ENCODE measurements around the gene FOXB1. TPM values are rescaled to one million over a fixed set of nuclear protein-coding genes. Genes with fewer than 3 reads are reported as not detected.

The FOXB1 gene
- polyA plus RNA-seq, 3 donors = not detected

- intact Hi-C loops (cut with micrococcal nuclease) = no loop called here
- H3K79me2 ChIP-seq (ENCODE audit: insufficient read depth, low read length) = no peaks in the 10 kb centered on the region
- no peak overlapping the region for H3K27ac ChIP-seq (ENCODE audit: low read depth in 1 of 2, low read length in 2 of 2)
- DNase-seq = no peak
- H3K36me3 Mint-ChIP-seq = peaks cover 2 to 12% of the 10 kb centered on the region in 2 donors
- H3K27me3 ChIP-seq (ENCODE audit: control insufficient read depth in 2 of 2, insufficient read depth in 2 of 2, low read length in 2 of 2) = peaks cover 95 to 98% of the 10 kb centered on the region in 2 donors
- peaks cover 35% of the 10 kb centered on the region for H3K4me1 Mint-ChIP-seq
- WGBS (ENCODE audit: insufficient coverage) = 1% methylated on average over 44 of the region's 44 CpGs
- peaks cover 0 to 48% of the 10 kb centered on the region in 2 donors for H3K9me3 ChIP-seq (replicated peaks in 1 of 2; ENCODE audit: control insufficient read depth in 1 of 2, insufficient read depth in 1 of 2, low read length in 2 of 2)
- H3K4me2 ChIP-seq (replicated peaks; ENCODE audit: extremely low read depth, low read length, poor library complexity, severe bottlenecking) = peak overlapping the region; percentile 77
- peak overlapping the region in 1 of 3 experiments; percentile 38 for H3K4me3 ChIP-seq (replicated peaks in 1 of 3; ENCODE audit: low read depth in 2 of 3, low read length in 3 of 3)
- H3K27ac Mint-ChIP-seq = no peak overlapping the region
- H2AFZ ChIP-seq (ENCODE audit: insufficient read depth, low read depth, low read length, poor library complexity, severe bottlenecking) = peak overlapping the region; percentile 25
- peaks cover 0 to 36% (median 19%) of the 10 kb centered on the region in 7 donors for H3K9me3 Mint-ChIP-seq
- peak overlapping the region; percentile 62 to 95 for H3K4me3 Mint-ChIP-seq
- H3K9ac ChIP-seq (ENCODE audit: insufficient read depth, low read length, poor library complexity, severe bottlenecking) = no peak overlapping the region
- H3K36me3 ChIP-seq (replicated peaks in 1 of 2; ENCODE audit: control insufficient read depth in 1 of 2, insufficient read depth in 2 of 2, low read length in 2 of 2) = no peaks in the 10 kb centered on the region
- H4K20me1 ChIP-seq (ENCODE audit: insufficient read depth, low read length) = no peaks in the 10 kb centered on the region
- peaks cover 14 to 32% of the 10 kb centered on the region in 2 donors for H3K4me1 ChIP-seq (ENCODE audit: control insufficient read depth in 1 of 2, insufficient read depth in 2 of 2, low read length in 2 of 2)
- TF ChIP-seq CTCF (IDR thresholded peaks at IDR 0.05) = no peak
- H3K27me3 Mint-ChIP-seq (ENCODE audit: low read depth in 3 of 3) = peaks cover 95 to 99% (median 95%) of the 10 kb centered on the region in 3 donors
These were observed 788 bp downstream of the FOXB1 start for GRCh38 chr15:60004846-60005351.

- peaks cover 0 to 53% of the 10 kb centered on the region in 2 donors for H3K9me3 ChIP-seq (replicated peaks in 1 of 2; ENCODE audit: control insufficient read depth in 1 of 2, insufficient read depth in 1 of 2, low read length in 2 of 2)
- intact Hi-C loops (cut with micrococcal nuclease) = no loop called here
- H3K4me1 Mint-ChIP-seq = peaks cover 32% of the 10 kb centered on the region
These were observed 1.5 kb downstream of the FOXB1 start for GRCh38 chr15:60005352-60006202.

More at GRCh38 chr15:60005352-60006202, 1.5 kb downstream of the FOXB1 start:
- peak overlapping the region; percentile 74 for H2AFZ ChIP-seq (ENCODE audit: insufficient read depth, low read depth, low read length, poor library complexity, severe bottlenecking)
- H3K79me2 ChIP-seq (ENCODE audit: insufficient read depth, low read length) = no peaks in the 10 kb centered on the region
- peaks cover 95 to 98% of the 10 kb centered on the region in 2 donors for H3K27me3 ChIP-seq (ENCODE audit: control insufficient read depth in 2 of 2, insufficient read depth in 2 of 2, low read length in 2 of 2)
- no peak for TF ChIP-seq CTCF (IDR thresholded peaks at IDR 0.05)
- H3K4me2 ChIP-seq (replicated peaks; ENCODE audit: extremely low read depth, low read length, poor library complexity, severe bottlenecking) = peak overlapping the region; percentile 77
- H3K4me3 Mint-ChIP-seq = peak overlapping the region; percentile 80 to 95
- no peaks in the 10 kb centered on the region for H3K36me3 ChIP-seq (replicated peaks in 1 of 2; ENCODE audit: control insufficient read depth in 1 of 2, insufficient read depth in 2 of 2, low read length in 2 of 2)
- H3K4me1 ChIP-seq (ENCODE audit: control insufficient read depth in 1 of 2, insufficient read depth in 2 of 2, low read length in 2 of 2) = peaks cover 14 to 32% of the 10 kb centered on the region in 2 donors
- peaks cover 95 to 99% (median 95%) of the 10 kb centered on the region in 3 donors for H3K27me3 Mint-ChIP-seq (ENCODE audit: low read depth in 3 of 3)
- H3K9ac ChIP-seq (ENCODE audit: insufficient read depth, low read length, poor library complexity, severe bottlenecking) = peak overlapping the region; percentile 45
- peaks cover 0 to 34% (median 19%) of the 10 kb centered on the region in 7 donors for H3K9me3 Mint-ChIP-seq
- no peak overlapping the region for H3K27ac ChIP-seq (ENCODE audit: low read depth in 1 of 2, low read length in 2 of 2)
- H3K4me3 ChIP-seq (replicated peaks in 1 of 3; ENCODE audit: low read depth in 2 of 3, low read length in 3 of 3) = peak overlapping the region; percentile 17 to 77 (median 31)
- no peak overlapping the region for H3K27ac Mint-ChIP-seq
- 4% methylated on average over 77 of the region's 77 CpGs for WGBS (ENCODE audit: insufficient coverage)
- no peaks in the 10 kb centered on the region for H4K20me1 ChIP-seq (ENCODE audit: insufficient read depth, low read length)
- peaks cover 2 to 10% of the 10 kb centered on the region in 2 donors for H3K36me3 Mint-ChIP-seq
- no peak for DNase-seq

Measured in CD14-positive monocyte (primary cell).